ENCODE measurements around the gene PADI6. TPM values are rescaled to one million over a fixed set of nuclear protein-coding genes. Genes with fewer than 3 reads are reported as not detected.

The PADI6 gene
- polyA plus RNA-seq, 1 of the 3 experiments (the other 2 are of a cell fraction) = not detected

GRCh38 chr1:17401841-17402240, 29.8 kb downstream of the PADI6 start:
- Histone ChIP-seq H3K9ac (no peak overlapping the region), H3F3A (replicated peaks; ENCODE audit: insufficient read depth) (no peaks in the 10 kb centered on the region), H3K9me2 (no peaks in the 10 kb centered on the region), H3K4me1 (ENCODE audit: control insufficient read depth in 1 of 2, insufficient read depth in 2 of 2, low read depth in 1 of 2, low read length in 1 of 2) (peaks cover 0 to 3% of the 10 kb centered on the region in 2 experiments; a peak in 1 of 4 replicates), H4K20me1 (ENCODE audit: insufficient read depth) (no peaks in the 10 kb centered on the region; the same call in 1 of the 2 replicates), H3K36me3 (replicated peaks in 1 of 2; ENCODE audit: control insufficient read depth in 1 of 2, insufficient read depth in 2 of 2, low read length in 1 of 2) (peaks cover 0 to 3% of the 10 kb centered on the region in 2 experiments), H3K4me3 (ENCODE audit: low read depth in 2 of 2, low read length in 1 of 2) (no peak overlapping the region), H3K4me2 (no peak overlapping the region), H3K27me3 (ENCODE audit: insufficient read depth) (no peaks in the 10 kb centered on the region), H3K79me2 (ENCODE audit: insufficient read depth) (no peaks in the 10 kb centered on the region), H2AFZ (ENCODE audit: low read depth) (no peak overlapping the region), H3K27ac (ENCODE audit: low read depth in 2 of 2, low read length in 1 of 2) (no peak overlapping the region), H3K9me3 (no peaks in the 10 kb centered on the region)
- CTCF ChIA-PET = interaction anchor here (0.5 to 1.4 kb wide), 2 partner anchors 76 to 276 kb away, joined by 3 to 5 read pairs; no protein-coding TSS in a partner anchor
- no peak for DNase-seq
- TF ChIP-seq SIN3A (IDR thresholded peaks at IDR 0.05; ENCODE audit: borderline replicate concordance, low read depth, low read length) = no peak
- no peak for TF ChIP-seq NFIC (IDR thresholded peaks at IDR 0.05; ENCODE audit: borderline replicate concordance)
- TF ChIP-seq MEF2A (IDR thresholded peaks at IDR 0.05; ENCODE audit: borderline replicate concordance, low read depth) = no peak
- TF ChIP-seq POLR2AphosphoS5 (IDR thresholded peaks at IDR 0.05; ENCODE audit: low read depth, low read length) = no peak
- TF ChIP-seq EZH2phosphoT487 (IDR thresholded peaks at IDR 0.05; ENCODE audit: borderline replicate concordance, low read depth) = no peak
- TF ChIP-seq CTCF (IDR thresholded peaks at IDR 0.05) = no peak
- no peak for TF ChIP-seq RAD21 (IDR thresholded peaks at IDR 0.05; ENCODE audit: low read length)
- TF ChIP-seq FOXJ3 (CRISPR knock-in tag; IDR thresholded peaks at IDR 0.05) = no peak
- TF ChIP-seq IRF3 (IDR thresholded peaks at IDR 0.05; ENCODE audit: low read depth, low read length) = no peak
- no peak for TF ChIP-seq USF1 (IDR thresholded peaks at IDR 0.05; ENCODE audit: borderline replicate concordance, low read depth)
- TF ChIP-seq NRF1 (IDR thresholded peaks at IDR 0.05; ENCODE audit: low read depth, low read length) = no peak
- no peak for TF ChIP-seq RCOR1 (IDR thresholded peaks at IDR 0.05; ENCODE audit: low read length)
- no peak for TF ChIP-seq TEAD4 (IDR thresholded peaks at IDR 0.05; ENCODE audit: borderline replicate concordance, insufficient read depth)
- no peak for TF ChIP-seq JUND (IDR thresholded peaks at IDR 0.05)
- no peak for TF ChIP-seq MXI1 (IDR thresholded peaks at IDR 0.05; ENCODE audit: low read depth, low read length)
- TF ChIP-seq RFX5 (IDR thresholded peaks at IDR 0.05; ENCODE audit: low read length) = no peak
- TF ChIP-seq PBX3 (IDR thresholded peaks at IDR 0.05) = no peak
- TF ChIP-seq SMC3 (IDR thresholded peaks at IDR 0.05; ENCODE audit: low read depth, low read length) = no peak
- POLR2A ChIA-PET = no interaction called here
- WGBS (ENCODE audit: low lambda C conversion rate) = 41% methylated on average over 2 of the region's 4 CpGs
